NCI-H345 (cell line): ENCODE data around the gene MEF2C.

ENCODE experiments used
- DNase-seq: peaks from one replicate; lab custom pipeline; 2025; lab: John Stamatoyannopoulos, UW

The MEF2C gene

GRCh38 chr5:88688984-88689667 is 193.9 kb downstream of the MEF2C start:
- DNase-seq, result no peak

- DNase-seq, result no peak
Measured at GRCh38 chr5:88688156-88688983, 194.6 kb downstream of the MEF2C start.

- no peak for DNase-seq
Measured at GRCh38 chr5:88687373-88687911, 195.5 kb downstream of the MEF2C start.

GRCh38 chr5:88686726-88687125 is 196.3 kb downstream of the MEF2C start:
- DNase-seq, result no peak

DNA sequence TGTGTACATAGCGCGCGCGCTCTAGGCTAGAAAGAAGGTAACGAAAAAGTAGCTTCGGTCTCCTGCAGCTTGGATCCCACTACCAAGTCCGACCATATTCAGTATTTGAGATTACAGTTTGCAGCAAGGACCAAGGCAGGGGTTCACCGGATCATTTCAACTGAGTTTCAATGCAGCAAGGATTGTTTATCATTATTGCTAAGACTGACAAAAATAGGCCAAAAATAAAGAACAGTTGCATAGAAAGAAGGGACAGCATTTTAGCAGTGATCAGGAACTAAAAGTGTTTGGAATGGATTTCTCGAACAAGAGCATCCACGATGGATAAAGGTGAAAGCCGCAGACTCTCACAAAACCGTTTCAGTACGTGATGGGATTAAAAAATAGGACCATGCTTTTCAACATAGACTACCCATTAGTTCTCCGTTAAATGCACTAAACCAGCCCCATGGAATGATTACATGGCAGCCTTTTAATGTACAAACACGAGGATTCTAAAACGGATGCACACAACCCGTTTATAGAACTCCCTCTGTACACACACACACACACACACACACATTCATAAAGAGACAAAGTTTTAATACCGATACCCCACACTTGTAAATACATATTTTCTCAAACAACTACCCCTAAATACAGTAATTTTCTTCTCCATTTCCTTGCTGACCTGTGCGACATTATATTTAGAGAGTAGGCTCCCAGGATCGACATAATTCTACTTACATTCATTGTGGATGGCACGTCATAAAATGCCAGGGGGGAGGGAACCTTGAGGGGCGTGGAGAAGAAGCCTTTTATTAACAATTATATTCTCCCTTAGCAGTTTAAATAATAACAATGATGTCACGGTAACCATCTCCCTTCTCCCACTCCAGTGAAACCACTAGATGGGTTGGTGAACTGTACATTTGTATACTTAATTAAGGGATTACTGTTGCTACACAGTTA is 197.1 kb downstream of the MEF2C start:
- no peak for DNase-seq

GRCh38 chr5:88683506-88684135 is 199.4 kb downstream of the MEF2C start:
- DNase-seq, result peak; percentile 89

DNA sequence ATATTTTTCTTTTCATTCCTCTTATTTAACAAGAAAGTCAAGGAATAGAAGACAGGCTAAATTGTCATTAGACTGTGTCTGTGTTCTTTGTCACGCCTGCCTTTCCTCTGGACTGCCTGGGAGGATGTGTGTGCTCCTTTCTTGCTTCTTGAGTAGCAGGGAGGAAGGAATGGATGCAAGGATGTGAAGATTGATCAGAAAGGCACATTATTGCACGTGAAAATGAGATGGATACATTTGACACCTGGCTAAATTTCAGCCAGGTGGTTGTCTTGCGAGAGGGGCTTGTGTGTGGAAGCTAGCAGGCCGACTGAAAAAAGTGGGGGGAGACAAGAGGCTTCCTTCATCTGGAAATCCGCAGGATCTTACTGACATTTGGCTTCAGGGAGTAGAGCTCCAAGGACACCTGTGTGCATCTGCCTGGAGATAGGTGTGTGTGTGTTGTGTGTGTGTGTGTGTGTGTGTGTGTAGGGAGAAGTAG is 200.1 kb downstream of the MEF2C start:
- DNase-seq, result no peak

DNA sequence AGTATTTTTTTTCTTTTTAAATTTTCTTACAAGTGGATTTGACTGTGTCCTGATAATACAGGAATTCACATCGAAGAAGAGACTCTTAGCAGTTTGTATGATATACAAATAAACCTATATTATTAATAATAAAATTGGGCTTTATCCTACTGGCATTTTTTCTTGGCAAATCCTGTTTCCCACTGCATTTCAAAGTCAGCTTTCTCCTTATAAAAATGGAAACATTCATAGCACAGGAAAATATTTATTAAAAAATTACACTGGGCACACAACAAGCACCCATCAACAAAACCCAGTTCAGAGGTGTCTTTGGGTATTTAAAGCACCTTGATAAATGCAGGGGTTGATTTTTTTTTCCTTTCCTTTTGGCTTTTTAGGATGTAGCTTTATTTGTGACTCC is 200.9 kb downstream of the MEF2C start:
- no peak for DNase-seq

DNA sequence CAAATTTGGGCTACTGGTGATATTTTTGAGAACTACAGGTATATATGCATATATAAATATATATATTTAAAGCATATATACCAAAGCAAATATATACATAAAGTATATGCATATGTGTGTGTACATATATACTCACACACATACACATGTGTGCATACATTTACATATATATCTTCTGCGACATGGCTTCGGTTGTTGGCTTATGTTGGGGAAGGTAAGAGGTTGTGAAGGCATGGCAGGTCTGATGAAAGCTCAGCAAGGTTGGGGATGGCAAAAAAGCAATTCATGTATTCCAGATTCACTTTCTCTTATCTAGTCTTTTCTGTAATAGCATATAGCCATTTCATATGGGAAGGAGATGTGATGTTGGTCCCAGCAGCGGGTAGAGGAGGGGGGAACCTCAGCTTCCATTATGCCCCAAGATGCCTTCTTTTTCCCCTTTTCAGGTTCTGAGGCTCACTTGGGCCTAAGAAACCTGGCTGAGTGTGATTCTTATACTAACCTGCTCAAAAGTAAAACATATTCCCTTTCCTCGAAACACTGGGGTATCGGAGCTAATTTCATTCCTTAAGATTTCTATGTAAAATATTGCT is 201.7 kb downstream of the MEF2C start:
- no peak for DNase-seq

- DNase-seq, result peak; percentile 77
Measured at GRCh38 chr5:88680253-88681132, 202.5 kb downstream of the MEF2C start.

GRCh38 chr5:88679638-88680037 is 203.3 kb downstream of the MEF2C start:
- no peak for DNase-seq

DNA sequence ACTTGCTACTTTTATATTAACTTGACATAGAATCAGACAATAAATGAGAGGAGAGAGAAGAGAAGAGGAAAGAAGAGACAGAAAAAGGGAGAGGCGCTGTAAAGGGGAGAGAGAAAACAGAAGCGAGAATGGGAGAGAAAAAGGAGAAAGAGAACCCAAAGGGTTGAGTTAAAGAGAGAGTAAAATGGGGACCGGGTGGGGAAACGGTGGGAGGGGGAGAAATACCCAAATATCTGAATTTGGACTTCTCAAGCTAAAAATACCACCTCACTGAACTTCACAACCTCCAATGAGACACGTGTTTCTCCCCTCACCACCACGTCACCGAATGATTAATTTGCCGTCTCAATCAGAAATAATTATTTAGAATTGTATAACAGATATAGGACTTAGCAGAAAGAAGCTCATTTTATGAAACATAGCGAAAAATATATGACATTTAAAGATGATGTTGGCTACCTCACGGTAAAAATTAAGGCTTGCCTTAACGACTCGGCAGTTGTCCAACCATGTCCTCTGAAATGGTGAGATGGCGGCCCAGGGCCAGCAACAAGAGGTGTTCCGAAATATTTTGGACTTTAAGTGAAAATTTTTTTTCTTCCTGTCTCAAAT is 204.1 kb downstream of the MEF2C start:
- DNase-seq, result no peak

GRCh38 chr5:88677943-88678769 is 204.8 kb downstream of the MEF2C start:
- DNase-seq, result no peak

DNA sequence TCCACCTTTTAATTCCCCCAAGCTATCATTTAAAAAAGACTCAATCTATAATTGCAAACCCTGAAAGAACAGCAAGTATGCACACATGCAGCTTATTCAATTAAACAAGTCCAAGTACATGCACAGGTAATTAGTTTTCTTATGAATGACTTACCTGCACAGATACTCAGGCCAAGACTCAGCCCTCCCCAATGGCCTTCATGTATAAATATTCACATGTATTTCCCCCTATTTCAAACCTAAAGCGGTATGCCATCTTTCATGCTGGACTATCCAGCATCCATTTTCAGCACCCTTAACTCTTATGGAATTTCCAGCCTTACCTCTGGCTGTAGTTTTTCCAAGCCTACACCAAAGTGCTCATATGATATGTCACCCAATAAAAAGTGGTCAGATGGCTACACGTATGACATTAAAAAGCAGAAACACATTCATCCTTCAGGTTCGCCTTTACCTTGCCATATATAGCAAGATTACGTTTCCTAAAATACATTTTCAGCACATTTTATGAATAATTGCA is 205.5 kb downstream of the MEF2C start:
- no peak for DNase-seq

DNA sequence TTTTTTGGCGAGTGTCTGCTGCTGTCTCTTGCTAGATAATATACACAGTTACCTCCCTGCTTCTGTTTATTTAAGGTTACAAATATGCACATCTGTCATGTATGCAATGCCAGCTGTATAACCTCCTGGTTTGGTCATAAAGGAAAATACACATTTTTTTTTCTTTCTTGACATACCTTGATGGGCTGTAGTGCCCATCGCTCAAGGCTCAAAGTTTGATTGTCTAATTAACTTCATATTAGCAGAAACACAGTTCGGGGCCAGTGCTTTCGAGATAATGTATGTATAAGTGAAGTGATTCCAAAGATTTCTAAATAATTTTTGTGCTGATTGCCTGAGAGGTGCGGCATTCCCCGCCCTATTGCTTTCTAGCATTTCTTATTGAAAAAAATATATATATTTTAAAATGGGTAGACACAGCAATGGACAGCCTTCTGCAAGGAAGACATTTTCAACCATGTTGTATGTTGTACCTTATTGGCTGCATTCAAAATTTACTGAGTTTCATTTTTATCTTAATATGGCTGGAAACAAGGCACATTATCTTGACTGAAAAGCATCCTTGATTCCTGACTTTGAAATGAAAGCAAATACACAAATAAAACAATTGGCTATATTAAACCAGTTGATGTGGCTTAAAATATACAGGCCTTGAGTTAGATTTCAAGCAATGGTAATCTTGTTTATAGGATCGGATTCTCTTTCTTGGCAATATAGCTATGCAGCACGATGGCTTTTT is 206.2 kb downstream of the MEF2C start:
- DNase-seq, result no peak

DNA sequence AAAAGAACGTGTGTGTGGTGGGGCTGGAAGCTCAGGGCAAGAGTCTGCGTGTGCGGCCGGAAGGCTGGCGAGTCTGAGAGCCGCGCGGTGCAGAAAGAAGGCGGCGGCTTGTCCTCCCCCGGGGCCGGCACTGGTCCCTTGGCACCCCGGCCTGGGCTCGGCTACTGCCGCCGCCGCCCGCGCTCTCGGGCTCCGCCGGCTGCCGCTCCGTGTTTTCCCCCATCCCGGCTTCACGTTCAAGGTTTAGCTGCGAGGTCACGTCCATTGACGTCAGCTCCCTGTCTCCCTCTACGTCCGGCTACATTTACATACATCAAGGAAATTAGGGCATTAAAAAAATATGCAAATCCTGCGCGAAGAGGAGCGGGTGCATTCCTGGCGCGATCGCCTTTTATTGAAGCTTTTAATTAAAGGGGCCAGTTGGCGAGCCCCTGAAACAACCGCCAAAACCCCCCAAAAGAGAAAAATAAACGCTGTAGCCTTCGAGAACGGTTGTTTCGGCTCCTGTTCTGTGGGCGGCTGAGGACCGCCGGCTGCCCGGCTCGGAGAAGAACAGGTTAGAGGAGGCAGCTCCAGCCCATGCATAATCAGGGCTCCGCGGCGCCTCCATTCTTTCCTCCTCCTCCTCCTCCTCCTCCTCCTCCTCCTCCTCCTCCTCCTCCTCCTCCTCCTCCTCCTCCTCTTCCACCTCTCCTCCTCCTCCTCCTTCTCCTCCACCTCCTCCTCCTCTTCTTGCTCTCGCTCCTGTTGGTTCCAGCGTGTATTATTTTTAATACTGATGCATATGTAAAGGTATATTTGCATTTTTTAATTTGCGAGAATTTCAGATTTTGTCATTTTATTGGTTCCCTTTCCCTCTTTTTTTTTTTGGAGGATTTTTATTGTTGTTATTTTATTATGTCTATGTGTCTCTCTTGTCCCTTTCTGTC is 207.0 kb downstream of the MEF2C start:
- peak; percentile 86 for DNase-seq
